ENCODE results near the gene CNN1. TPM values are rescaled to one million over a fixed set of nuclear protein-coding genes. Genes with fewer than 3 reads are reported as not detected.
A peak's percentile ranks its signal among the peaks of the same experiment; 100 is the strongest.

Gene CNN1
- total and polyA plus RNA-seq, 9 of the 15 experiments (the other 6 are each of a cell fraction or from before 2014, with no cell fraction given) = 0.23 to 10.6 (median 5.2) TPM

DNA sequence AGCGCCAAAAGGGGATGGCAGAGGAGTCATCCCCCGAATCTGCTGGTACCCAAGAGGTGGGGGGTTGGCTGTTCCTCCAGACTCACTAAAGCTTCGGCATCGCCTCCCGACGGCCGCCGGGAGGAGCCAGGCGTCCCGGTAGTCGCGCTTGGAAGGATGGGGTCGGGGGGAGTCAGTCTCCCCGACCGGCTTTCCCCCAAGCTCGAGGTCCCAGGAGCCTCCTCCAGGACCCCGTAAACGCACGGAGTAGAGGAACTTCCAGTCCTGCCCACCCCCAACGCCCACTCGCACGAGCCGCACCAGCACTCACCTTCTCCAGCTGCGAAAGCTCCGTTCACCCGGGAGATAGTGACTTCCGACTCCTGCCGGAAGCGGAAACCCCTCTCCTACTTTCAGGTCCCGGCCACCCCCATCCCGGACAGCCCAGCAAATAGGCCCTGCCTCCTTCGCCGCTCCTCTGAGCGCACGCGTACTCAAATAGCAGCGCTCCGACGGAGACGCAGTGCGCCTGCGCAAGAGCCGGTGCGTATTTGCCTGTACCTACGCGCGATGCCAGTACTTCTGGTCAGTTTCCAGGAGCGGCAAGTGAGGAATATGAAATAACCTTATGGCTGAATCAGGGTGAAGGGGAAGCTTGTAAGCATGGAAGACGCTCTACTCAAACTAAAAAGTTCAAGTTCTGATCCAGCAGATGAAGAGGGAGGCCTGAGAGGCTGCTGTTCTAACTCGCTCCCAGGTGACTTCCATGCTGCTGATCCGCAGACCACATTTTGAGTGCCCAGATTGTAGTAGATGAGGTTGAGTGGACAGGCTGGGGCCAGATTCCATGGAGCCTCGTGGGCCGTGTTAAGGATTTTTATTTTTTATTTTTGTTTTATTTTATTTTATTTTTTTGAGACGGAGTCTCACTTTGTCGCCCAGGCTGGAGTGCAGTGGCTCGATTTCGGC lies 20.5 kb downstream of the CNN1 start, which contains the start of gene ELOF1 (continued):
- TF ChIP-seq PHF21A (IDR thresholded peaks at IDR 0.05; ENCODE audit: borderline replicate concordance, low read depth) (peak; percentile 81), BRD9 (IDR thresholded peaks at IDR 0.05; ENCODE audit: low read depth, partially characterized antibody) (no peak), ELF1 (tag; IDR thresholded peaks at IDR 0.05) (peak; percentile 67; the same call in 1 of the 2 replicates), MTA1 (IDR thresholded peaks at IDR 0.05; ENCODE audit: borderline replicate concordance) (no peak), DACH1 (IDR thresholded peaks at IDR 0.05; ENCODE audit: partially characterized antibody) (peak; percentile 45), ZNF184 (CRISPR knock-in tag; IDR thresholded peaks at IDR 0.05) (no peak), C11orf30 (IDR thresholded peaks at IDR 0.05; ENCODE audit: low read depth) (peak; percentile 72), TAF1 (IDR thresholded peaks at IDR 0.05; ENCODE audit: control insufficient read depth, extremely low read depth, insufficient read depth, low read length, severe bottlenecking) (peak; percentile 86), FOXK2 (conservative IDR thresholded peaks at IDR 0.05 in 1 of 2, IDR thresholded peaks at IDR 0.05 in 1 of 2; ENCODE audit: low read depth in 2 of 2) (peak in 1 of 2 experiments; percentile 24; a peak in 1 of 4 replicates), SIN3A (IDR thresholded peaks at IDR 0.05; ENCODE audit: borderline replicate concordance in 2 of 2, control insufficient read depth in 1 of 2, low read depth in 2 of 2, low read length in 2 of 2) (peak; percentile 93 to 96), NRF1 (conservative IDR thresholded peaks at IDR 0.05 in 1 of 2, IDR thresholded peaks at IDR 0.05 in 1 of 2) (peak; percentile 99)
- TF ChIP-seq, protein P1, sequence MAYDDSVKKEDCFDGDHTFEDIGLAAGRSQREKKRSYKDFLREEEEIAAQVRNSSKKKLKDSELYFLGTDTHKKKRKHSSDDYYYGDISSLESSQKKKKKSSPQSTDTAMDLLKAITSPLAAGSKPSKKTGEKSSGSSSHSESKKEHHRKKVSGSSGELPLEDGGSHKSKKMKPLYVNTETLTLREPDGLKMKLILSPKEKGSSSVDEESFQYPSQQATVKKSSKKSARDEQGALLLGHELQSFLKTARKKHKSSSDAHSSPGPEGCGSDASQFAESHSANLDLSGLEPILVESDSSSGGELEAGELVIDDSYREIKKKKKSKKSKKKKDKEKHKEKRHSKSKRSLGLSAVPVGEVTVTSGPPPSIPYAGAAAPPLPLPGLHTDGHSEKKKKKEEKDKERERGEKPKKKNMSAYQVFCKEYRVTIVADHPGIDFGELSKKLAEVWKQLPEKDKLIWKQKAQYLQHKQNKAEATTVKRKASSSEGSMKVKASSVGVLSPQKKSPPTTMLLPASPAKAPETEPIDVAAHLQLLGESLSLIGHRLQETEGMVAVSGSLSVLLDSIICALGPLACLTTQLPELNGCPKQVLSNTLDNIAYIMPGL (CRISPR knock-in tag; IDR thresholded peaks at IDR 0.05) = no peak
- TF ChIP-seq, protein P2, sequence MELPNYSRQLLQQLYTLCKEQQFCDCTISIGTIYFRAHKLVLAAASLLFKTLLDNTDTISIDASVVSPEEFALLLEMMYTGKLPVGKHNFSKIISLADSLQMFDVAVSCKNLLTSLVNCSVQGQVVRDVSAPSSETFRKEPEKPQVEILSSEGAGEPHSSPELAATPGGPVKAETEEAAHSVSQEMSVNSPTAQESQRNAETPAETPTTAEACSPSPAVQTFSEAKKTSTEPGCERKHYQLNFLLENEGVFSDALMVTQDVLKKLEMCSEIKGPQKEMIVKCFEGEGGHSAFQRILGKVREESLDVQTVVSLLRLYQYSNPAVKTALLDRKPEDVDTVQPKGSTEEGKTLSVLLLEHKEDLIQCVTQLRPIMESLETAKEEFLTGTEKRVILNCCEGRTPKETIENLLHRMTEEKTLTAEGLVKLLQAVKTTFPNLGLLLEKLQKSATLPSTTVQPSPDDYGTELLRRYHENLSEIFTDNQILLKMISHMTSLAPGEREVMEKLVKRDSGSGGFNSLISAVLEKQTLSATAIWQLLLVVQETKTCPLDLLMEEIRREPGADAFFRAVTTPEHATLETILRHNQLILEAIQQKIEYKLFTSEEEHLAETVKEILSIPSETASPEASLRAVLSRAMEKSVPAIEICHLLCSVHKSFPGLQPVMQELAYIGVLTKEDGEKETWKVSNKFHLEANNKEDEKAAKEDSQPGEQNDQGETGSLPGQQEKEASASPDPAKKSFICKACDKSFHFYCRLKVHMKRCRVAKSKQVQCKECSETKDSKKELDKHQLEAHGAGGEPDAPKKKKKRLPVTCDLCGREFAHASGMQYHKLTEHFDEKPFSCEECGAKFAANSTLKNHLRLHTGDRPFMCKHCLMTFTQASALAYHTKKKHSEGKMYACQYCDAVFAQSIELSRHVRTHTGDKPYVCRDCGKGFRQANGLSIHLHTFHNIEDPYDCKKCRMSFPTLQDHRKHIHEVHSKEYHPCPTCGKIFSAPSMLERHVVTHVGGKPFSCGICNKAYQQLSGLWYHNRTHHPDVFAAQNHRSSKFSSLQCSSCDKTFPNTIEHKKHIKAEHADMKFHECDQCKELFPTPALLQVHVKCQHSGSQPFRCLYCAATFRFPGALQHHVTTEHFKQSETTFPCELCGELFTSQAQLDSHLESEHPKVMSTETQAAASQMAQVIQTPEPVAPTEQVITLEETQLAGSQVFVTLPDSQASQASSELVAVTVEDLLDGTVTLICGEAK (IDR thresholded peaks at IDR 0.05) = peak; percentile 96
- TF ChIP-seq, protein P2 (CRISPR knock-in tag; IDR thresholded peaks at IDR 0.05) = no peak
- TF ChIP-seq, protein P3, sequence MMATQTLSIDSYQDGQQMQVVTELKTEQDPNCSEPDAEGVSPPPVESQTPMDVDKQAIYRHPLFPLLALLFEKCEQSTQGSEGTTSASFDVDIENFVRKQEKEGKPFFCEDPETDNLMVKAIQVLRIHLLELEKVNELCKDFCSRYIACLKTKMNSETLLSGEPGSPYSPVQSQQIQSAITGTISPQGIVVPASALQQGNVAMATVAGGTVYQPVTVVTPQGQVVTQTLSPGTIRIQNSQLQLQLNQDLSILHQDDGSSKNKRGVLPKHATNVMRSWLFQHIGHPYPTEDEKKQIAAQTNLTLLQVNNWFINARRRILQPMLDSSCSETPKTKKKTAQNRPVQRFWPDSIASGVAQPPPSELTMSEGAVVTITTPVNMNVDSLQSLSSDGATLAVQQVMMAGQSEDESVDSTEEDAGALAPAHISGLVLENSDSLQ (IDR thresholded peaks at IDR 0.05) = peak; percentile 62
